NCI-H1105 treated with DMSO at 0.1 percent for 48 hours (cell line): ENCODE data around the gene SMIM12.

Source experiments
- DNase-seq: peaks from one replicate; lab custom pipeline; 2025; lab: John Stamatoyannopoulos, UW

The SMIM12 gene

GRCh38 chr1:34859446-34860200 lies at the start of gene SMIM12:
SMIM12 (minus strand) TSS chr1:34859749; CDS start chr1:34855977, 3,772 bp downstream.
- peak; percentile 91 for DNase-seq

- DNase-seq, result no peak
These were observed 48.8 kb upstream of the SMIM12 start for GRCh38 chr1:34908369-34908768.

- no peak for DNase-seq
These were observed 48.0 kb upstream of the SMIM12 start for GRCh38 chr1:34907487-34908090.

GRCh38 chr1:34906756-34907155 lies 47.2 kb upstream of the SMIM12 start:
- no peak for DNase-seq

GRCh38 chr1:34906222-34906621 lies 46.7 kb upstream of the SMIM12 start:
- DNase-seq, result no peak

GRCh38 chr1:34905098-34905459 lies 45.5 kb upstream of the SMIM12 start:
- no peak for DNase-seq

- DNase-seq, result no peak
These were observed 44.9 kb upstream of the SMIM12 start for GRCh38 chr1:34904236-34905097.

- DNase-seq, result no peak
These were observed 42.4 kb upstream of the SMIM12 start for GRCh38 chr1:34901919-34902318.

GRCh38 chr1:34900775-34901502 lies 41.4 kb upstream of the SMIM12 start:
- no peak for DNase-seq

- DNase-seq, result no peak
These were observed 40.4 kb upstream of the SMIM12 start for GRCh38 chr1:34899906-34900305.

GRCh38 chr1:34899471-34899870 lies 39.9 kb upstream of the SMIM12 start:
- no peak for DNase-seq

- DNase-seq, result peak; percentile 29
These were observed 38.8 kb upstream of the SMIM12 start for GRCh38 chr1:34898330-34898761.

GRCh38 chr1:34896612-34897011 lies 37.1 kb upstream of the SMIM12 start:
- DNase-seq, result no peak

- no peak for DNase-seq
These were observed 30.2 kb upstream of the SMIM12 start for GRCh38 chr1:34889705-34890104.

GRCh38 chr1:34887593-34887992 lies 28.0 kb upstream of the SMIM12 start:
- no peak for DNase-seq

- DNase-seq, result peak; percentile 62
These were observed 26.1 kb upstream of the SMIM12 start for GRCh38 chr1:34885405-34886247.

- peak; percentile 41 for DNase-seq
These were observed 25.4 kb upstream of the SMIM12 start for GRCh38 chr1:34884961-34885360.

- no peak for DNase-seq
These were observed 25.0 kb upstream of the SMIM12 start for GRCh38 chr1:34884536-34884935.

GRCh38 chr1:34879230-34879629 lies 19.7 kb upstream of the SMIM12 start:
- DNase-seq, result no peak

GRCh38 chr1:34876406-34876805 lies 16.9 kb upstream of the SMIM12 start:
- no peak for DNase-seq

GRCh38 chr1:34874296-34874952 lies 14.9 kb upstream of the SMIM12 start:
- DNase-seq, result no peak
